ENCODE data around the gene GBF1. TPM values are rescaled to one million over a fixed set of nuclear protein-coding genes. Genes with fewer than 3 reads are reported as not detected.

Gene GBF1
- polyA plus RNA-seq, 12 donors = 29.2 to 56.2 (median 50.1) TPM; not detected in 1

DNA sequence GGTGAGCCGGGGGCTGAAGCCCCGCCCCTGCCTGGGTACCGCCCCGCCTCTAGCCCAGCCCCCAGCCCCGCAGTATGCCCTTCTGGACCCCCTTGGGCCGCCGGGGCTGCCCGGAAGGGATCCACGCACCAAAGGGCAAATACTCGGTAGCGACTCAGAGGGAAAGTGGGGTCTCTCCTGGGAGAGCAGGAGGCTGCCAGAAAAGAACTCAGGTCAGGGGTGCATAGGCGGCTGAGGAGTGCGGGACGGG, 176.1 kb downstream of the GBF1 start:
- DNase-seq = no peak

DNA sequence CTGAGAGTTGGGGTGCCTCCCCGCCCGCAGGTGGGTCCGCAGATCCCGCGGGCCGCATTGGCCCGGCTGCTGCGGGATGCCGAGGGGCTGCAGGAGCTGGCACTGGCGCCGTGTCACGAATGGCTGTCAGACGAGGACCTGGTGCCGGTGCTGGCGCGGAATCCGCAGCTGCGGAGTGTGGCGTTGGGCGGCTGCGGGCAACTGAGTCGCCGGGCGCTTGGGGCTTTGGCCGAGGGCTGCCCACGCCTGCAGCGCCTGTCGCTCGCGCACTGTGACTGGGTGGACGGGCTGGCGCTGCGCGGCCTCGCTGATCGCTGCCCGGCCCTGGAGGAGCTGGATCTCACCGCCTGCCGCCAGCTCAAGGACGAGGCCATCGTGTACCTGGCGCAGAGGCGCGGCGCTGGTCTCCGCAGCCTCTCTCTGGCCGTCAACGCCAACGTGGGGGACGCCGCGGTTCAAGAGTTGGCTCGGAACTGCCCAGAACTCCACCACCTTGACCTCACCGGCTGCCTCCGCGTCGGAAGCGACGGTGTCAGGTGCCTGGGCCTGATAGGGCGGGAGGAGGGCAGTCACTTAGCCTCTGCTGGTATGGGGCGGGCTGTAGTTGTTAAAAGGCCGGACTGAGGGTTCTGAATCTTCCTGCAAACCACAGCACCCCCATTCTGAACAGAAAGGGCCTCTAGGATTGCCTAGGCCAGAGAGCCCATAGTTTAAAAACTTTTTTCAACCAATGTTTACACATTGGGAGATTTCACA, 176.6 kb downstream of the GBF1 start:
- DNase-seq = no peak

DNA sequence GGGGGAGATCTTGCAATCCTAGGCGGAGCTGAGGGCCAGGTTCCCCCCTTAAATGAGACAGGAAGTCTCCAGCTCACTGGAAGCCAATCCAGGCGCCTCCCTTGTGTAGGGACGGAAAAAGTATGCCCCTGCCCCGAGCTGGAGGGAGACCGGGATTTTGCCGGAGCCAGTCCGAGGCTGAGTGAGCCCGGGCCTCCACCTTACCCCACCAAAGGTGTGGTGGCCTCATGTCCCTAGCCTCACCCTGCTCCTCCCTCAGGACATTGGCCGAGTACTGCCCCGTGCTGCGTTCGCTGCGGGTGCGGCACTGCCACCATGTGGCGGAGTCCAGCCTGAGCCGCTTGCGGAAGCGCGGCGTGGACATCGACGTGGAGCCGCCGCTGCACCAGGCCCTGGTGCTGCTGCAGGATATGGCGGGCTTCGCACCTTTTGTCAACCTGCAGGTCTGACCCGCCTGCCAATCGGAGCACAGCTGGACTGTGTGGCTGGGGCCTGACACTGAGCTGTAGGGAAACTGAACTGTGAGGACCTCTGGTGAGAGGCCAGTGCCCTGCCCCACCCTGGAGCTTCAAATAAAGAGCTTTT, 177.3 kb downstream of the GBF1 start:
- DNase-seq = peak; percentile 68

DNA sequence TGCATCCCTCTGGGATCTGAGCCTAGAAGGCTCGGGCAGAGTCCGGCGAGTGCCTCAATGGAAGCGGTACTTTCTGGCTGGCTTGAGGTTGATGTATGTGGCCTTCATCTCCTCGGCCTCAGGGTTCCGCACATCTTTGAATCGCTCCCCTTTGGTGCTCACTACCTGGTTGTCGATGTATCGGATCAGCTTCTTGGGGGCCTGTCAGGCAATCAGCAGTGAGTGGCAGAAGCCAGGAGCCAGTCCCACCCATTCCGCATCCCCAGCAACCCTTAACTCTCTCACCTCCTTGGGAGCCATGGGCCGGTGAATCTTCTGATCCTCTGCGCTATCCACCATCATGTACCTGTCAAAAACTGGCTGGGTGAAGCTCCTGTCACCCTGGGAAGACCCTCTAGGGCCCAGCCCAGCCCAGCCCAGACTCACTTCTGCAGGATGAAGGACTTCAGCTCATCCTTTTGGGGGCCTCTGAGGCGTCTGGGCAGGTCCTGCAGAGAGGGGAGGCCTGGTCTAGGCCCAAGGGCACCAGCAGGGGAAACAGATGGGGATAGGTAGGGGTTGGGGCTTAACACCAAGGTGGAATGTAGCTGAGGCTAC, 178.1 kb downstream of the GBF1 start:
- DNase-seq = no peak

DNA sequence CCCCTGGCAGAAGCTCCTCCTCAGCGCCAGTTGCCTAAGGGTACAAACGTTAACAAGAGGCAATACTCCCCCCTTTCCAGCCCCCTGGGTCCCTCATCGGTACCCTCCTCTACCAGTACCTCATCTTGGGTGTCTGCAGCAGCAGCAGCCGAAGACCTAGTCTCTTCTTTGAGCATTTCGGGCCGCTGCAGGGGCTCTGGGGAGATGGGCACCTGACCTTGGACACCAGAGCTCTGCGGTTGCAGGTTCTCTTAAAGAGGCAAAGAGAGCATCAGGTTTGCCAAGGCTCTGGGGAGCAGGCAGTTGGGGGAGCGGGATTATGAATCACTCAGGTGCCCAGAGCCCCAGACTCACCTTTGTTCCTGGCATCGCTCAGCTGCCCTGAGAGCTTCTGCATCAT, 178.8 kb downstream of the GBF1 start:
- DNase-seq = no peak

DNA sequence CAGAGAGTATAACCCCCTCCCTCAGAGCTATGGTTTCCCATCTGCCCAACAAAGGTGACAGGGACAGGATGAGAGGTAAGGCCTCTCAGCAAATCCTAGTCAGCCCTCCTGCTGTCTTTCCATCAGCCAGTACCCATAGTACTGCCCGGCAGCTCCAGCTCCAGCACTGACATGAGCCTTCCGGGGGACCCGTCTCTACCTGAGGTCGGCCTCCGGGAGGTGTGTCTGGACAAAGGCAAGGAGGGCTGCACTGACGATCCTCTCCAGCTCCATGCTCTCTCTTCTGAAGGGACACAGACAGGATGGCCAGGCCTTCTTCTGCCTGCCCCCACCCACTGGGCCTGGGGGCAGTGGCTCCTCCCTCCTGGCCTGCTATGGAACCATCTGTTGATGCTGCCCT, 179.6 kb downstream of the GBF1 start:
- DNase-seq = no peak

DNA sequence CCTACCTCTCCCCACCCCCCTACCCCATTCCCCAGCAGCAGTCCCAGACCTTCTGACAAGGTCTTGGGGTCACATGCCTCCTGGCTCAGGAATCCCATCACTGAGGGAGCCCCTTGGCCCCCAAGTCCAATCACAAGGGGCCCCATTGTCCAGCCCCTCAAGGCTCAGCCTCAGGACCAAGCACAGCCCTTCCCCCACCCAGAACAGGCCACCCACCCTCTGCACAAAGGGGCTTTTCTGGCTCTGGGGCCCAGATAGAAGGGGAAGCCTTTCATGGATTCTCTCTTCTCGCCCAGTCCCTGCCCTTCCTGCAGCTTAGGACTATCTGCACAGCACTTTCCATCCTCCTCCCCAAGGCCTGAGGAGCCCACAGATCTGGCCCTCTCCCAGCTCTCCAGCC, 180.1 kb downstream of the GBF1 start:
- no peak for DNase-seq

DNA sequence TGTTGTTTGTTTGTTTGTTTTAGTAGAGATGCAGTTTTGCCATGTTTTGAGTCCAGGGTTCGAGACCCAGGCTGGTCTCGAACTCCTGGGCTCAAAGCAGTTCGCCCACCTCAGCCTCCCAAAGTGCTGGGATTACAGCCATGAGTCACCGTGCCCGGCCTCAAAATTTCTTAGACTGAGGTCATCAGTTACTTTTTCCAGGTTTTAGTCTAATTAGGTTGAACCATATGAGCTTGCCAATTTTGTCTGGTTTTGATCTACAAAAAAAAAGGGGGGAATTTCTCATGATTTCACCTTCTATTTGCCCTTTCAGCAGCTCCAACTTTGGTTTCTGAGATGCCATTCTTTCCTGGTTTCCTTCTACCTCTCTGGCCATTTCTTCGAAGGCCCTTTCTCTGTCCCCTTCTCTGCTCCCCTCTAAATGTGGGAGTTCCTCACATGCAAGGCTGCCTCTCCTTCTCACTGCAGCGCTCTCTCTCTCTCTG, 181.5 kb downstream of the GBF1 start:
- no peak for DNase-seq

DNA sequence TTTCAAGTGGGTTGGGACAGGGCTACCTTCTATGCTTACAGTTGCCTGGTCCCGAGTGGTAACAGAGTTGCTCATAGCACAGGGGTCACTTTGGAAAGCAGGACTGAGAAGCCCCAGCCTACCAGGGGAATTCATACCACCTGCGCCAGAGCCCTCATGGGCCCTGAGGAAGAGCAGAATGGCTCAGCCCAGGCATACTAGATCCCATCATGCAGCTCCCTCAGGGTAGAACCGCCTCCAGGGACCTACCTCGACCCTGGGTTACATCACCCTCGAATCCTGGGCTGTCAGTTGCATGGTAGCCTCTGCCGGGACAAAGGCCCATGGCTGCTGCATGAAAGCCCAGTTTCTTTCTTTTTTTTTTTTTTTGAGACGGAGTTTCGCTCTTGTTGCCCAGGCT, 184.1 kb downstream of the GBF1 start:
- DNase-seq = no peak

DNA sequence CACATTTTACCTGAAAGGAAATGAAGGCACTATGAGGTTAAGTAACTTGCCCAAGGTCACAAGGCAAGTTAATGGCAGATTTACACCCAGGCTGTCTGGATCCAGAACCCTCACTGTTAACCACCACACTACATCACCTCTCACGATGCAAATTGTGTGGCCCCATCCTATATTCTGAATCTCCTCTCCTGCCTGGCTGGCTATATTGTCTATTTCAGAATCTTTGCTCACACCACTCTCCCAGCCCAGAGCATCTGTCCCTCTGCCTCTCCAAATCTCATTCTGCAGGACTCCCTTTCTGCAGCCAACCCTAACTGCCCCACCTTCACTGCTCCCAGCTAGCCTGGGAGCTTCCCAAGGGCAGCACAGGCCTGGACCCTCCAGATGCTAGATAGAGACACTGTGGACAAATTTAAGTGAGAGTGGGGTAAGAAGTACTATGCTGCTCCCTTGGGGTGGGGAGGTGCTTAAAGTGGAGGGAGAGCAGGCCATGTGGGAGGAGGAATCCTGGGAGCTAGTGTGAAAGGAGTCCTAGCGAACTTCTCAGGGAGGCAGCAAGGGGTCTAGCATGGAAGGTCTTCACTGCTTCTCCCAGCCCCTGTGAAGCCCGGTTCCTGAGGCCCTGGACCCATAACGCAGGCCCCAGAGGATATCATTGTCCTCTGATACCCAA, 186.3 kb downstream of the GBF1 start:
- DNase-seq = no peak

Other genes starting within 250 kb of the GBF1 start
- 10 to 100 TPM in 10 of 12 donors, 1 to 10 TPM in 1, not detected in 1; 8.9 to 17.3 (median 14.3) TPM for gene ARMH3, start 189.4 kb upstream of the GBF1 start, polyA plus RNA-seq (ENCODE audit: insufficient read length in 12 of 12)
- gene HPS6, start 180.2 kb upstream of the GBF1 start, polyA plus RNA-seq (ENCODE audit: insufficient read length in 12 of 12) = 10 to 100 TPM in 2 of 12 donors, 1 to 10 TPM in 9, not detected in 1; 5.8 to 14.5 (median 7.9) TPM
- 100 to 1,000 TPM in 1 of 12 donors, 10 to 100 TPM in 10, not detected in 1; 60.2 to 147 (median 78.2) TPM for gene LDB1, start 125.2 kb upstream of the GBF1 start, polyA plus RNA-seq (ENCODE audit: insufficient read length in 12 of 12)
- 10 to 100 TPM in 11 of 12 donors, not detected in 1; 18.3 to 37.3 (median 29.7) TPM for gene PPRC1, start 112.5 kb upstream of the GBF1 start, polyA plus RNA-seq (ENCODE audit: insufficient read length in 12 of 12)
- 100 to 1,000 TPM in 2 of 12 donors, 10 to 100 TPM in 9, not detected in 1; 63.0 to 104 (median 71.7) TPM for gene NOLC1, start 93.1 kb upstream of the GBF1 start, polyA plus RNA-seq (ENCODE audit: insufficient read length in 12 of 12)
- gene ELOVL3, start 19.2 kb upstream of the GBF1 start, polyA plus RNA-seq (ENCODE audit: insufficient read length in 12 of 12) = 1 to 10 TPM in 1 of 12 donors, under 1 TPM in 9, not detected in 2; 0.39 to 1.3 (median 0.58) TPM
- 10 to 100 TPM in 8 of 12 donors, 1 to 10 TPM in 3, not detected in 1; 7.0 to 26.2 (median 12.8) TPM for gene PITX3, start 4.0 kb upstream of the GBF1 start, polyA plus RNA-seq (ENCODE audit: insufficient read length in 12 of 12)
- 10 to 100 TPM in 11 of 12 donors, not detected in 1; 11.2 to 29.2 (median 14.8) TPM for gene NFKB2, start 150.2 kb downstream of the GBF1 start, polyA plus RNA-seq (ENCODE audit: insufficient read length in 12 of 12)
- 10 to 100 TPM in 2 of 12 donors, 1 to 10 TPM in 9, not detected in 1; 2.6 to 25.8 (median 5.0) TPM for gene PSD, start 173.3 kb downstream of the GBF1 start, polyA plus RNA-seq (ENCODE audit: insufficient read length in 12 of 12)
- 1 to 10 TPM in 10 of 12 donors, not detected in 2; 2.6 to 7.2 (median 3.9) TPM for gene FBXL15, start 175.3 kb downstream of the GBF1 start, polyA plus RNA-seq (ENCODE audit: insufficient read length in 12 of 12)
- gene CUEDC2, start 187.0 kb downstream of the GBF1 start, polyA plus RNA-seq (ENCODE audit: insufficient read length in 12 of 12) = 10 to 100 TPM in 11 of 12 donors, not detected in 1; 35.7 to 58.9 (median 51.1) TPM
- under 1 TPM in 6 of 12 donors, not detected in 6; 0.11 to 0.39 (median 0.18) TPM for gene C10orf95, start 206.0 kb downstream of the GBF1 start, polyA plus RNA-seq (ENCODE audit: insufficient read length in 12 of 12)